Gastrocnemius medialis (tissue), 4 donors: ENCODE measurements around the gene COX14.

Source experiments
- POLR2A ChIP-seq, 2 donors: fragments of 450-650 bp; IDR thresholded peaks; one replicate each; pipeline ENCODE4 v1.6.1; 2017; ENCODE audit warnings: antibody characterized with exemption in 2 of 2, mild to moderate bottlenecking in 2 of 2, moderate library complexity in 2 of 2
- TF ChIP-seq, protein P1 (sequence below), 5 experiments: fragments of 450-650 bp in 3 of 5; fragments of 200-600 bp in 2 of 5; sonication (generic) in 2 of 5; IDR thresholded peaks in 4 of 5; conservative IDR thresholded peaks in 1 of 5; 1 replicate in 4 of 5; 2 replicates in 1 of 5; pipeline ENCODE4 v1.5.1; 2016 to 2019; ENCODE audit warnings: antibody characterized with exemption in 5 of 5, mild to moderate bottlenecking in 3 of 5, moderate library complexity in 3 of 5

DNA sequence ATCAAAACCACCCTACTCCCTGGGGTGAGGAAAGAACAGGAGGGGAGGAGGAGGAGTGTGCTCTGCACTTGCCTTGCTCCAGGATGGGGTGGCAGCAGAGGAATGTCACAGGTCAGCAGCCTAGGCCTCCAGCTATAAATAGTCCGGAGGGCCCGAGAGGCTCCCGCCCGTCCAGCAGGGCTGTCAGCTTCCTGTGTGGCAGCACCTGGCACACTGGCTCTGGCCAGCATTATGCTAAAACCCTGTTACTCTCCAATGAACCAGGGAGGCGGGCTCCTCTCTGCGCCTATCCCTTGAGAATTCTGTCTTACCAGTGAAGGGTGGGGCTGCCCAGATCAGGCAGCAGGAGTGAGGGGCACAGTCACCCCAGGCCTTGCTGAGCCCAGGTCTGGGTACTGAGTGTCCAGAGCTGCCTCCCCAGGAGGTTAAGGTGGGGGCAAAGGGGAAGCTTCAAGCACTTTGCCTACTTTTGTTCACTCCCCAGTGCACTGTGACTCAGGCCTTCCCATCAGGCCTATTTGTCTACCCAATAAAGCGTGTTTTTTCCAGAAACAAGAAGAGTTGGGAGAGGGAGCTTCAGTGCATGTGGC lies 1.2 kb upstream of the COX14 start:
- TF ChIP-seq, protein P1, sequence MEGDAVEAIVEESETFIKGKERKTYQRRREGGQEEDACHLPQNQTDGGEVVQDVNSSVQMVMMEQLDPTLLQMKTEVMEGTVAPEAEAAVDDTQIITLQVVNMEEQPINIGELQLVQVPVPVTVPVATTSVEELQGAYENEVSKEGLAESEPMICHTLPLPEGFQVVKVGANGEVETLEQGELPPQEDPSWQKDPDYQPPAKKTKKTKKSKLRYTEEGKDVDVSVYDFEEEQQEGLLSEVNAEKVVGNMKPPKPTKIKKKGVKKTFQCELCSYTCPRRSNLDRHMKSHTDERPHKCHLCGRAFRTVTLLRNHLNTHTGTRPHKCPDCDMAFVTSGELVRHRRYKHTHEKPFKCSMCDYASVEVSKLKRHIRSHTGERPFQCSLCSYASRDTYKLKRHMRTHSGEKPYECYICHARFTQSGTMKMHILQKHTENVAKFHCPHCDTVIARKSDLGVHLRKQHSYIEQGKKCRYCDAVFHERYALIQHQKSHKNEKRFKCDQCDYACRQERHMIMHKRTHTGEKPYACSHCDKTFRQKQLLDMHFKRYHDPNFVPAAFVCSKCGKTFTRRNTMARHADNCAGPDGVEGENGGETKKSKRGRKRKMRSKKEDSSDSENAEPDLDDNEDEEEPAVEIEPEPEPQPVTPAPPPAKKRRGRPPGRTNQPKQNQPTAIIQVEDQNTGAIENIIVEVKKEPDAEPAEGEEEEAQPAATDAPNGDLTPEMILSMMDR (IDR thresholded peaks at IDR 0.05 in 4 of 5, conservative IDR thresholded peaks at IDR 0.05 in 1 of 5) = no peak
- peak; percentile 41 to 55 for TF ChIP-seq POLR2A (IDR thresholded peaks at IDR 0.05)
